ENCODE results near the gene C14orf180.

C14orf180 gene

GRCh38 chr14:104600141-104600643, 20.6 kb downstream of the C14orf180 start:
- H3K9me3 Mint-ChIP-seq, result no peaks in the 10 kb centered on the region
- H3K4me3 Mint-ChIP-seq, result no peak overlapping the region
- no peak overlapping the region for H3K27ac Mint-ChIP-seq
- H3K36me3 Mint-ChIP-seq, result no peaks in the 10 kb centered on the region
- peaks cover 7% of the 10 kb centered on the region for H3K4me1 Mint-ChIP-seq
- H3K27me3 Mint-ChIP-seq, result peaks cover 18% of the 10 kb centered on the region

GRCh38 chr14:104600805-104601204, 21.2 kb downstream of the C14orf180 start:
- Mint-ChIP-seq H3K4me1 (peaks cover 7% of the 10 kb centered on the region), H3K27me3 (peaks cover 20% of the 10 kb centered on the region), H3K4me3 (no peak overlapping the region), H3K9me3 (no peaks in the 10 kb centered on the region), H3K36me3 (no peaks in the 10 kb centered on the region), H3K27ac (no peak overlapping the region)

GRCh38 chr14:104601786-104602185, 22.2 kb downstream of the C14orf180 start:
- no peak overlapping the region for H3K27ac Mint-ChIP-seq
- no peak overlapping the region for H3K4me3 Mint-ChIP-seq
- no peaks in the 10 kb centered on the region for H3K36me3 Mint-ChIP-seq
- H3K9me3 Mint-ChIP-seq, result no peaks in the 10 kb centered on the region
- peaks cover 22% of the 10 kb centered on the region for H3K27me3 Mint-ChIP-seq
- H3K4me1 Mint-ChIP-seq, result peaks cover 7% of the 10 kb centered on the region

- no peaks in the 10 kb centered on the region for H3K9me3 Mint-ChIP-seq
- no peak overlapping the region for H3K4me3 Mint-ChIP-seq
- H3K4me1 Mint-ChIP-seq, result peaks cover 7% of the 10 kb centered on the region
- H3K36me3 Mint-ChIP-seq, result no peaks in the 10 kb centered on the region
- H3K27ac Mint-ChIP-seq, result no peak overlapping the region
- H3K27me3 Mint-ChIP-seq, result peaks cover 25% of the 10 kb centered on the region
Observed at GRCh38 chr14:104602315-104602932, 22.9 kb downstream of the C14orf180 start.

- Mint-ChIP-seq H3K9me3 (no peaks in the 10 kb centered on the region), H3K36me3 (no peaks in the 10 kb centered on the region), H3K4me1 (peaks cover 7% of the 10 kb centered on the region), H3K27ac (no peak overlapping the region), H3K27me3 (peaks cover 27% of the 10 kb centered on the region), H3K4me3 (no peak overlapping the region)
Observed at GRCh38 chr14:104602933-104603325, 23.4 kb downstream of the C14orf180 start.

GRCh38 chr14:104603711-104604401, 24.3 kb downstream of the C14orf180 start:
- Mint-ChIP-seq H3K36me3 (no peaks in the 10 kb centered on the region), H3K27ac (no peak overlapping the region), H3K9me3 (no peaks in the 10 kb centered on the region), H3K4me1 (peaks cover 7% of the 10 kb centered on the region), H3K27me3 (peaks cover 29% of the 10 kb centered on the region), H3K4me3 (no peak overlapping the region)

GRCh38 chr14:104604458-104605449, 25.2 kb downstream of the C14orf180 start, which contains the start of gene TMEM179:
Gene TMEM179, minus strand, starts transcription at chr14:104604772. Its CDS starts 31 bp downstream, at chr14:104604741.
- H3K4me3 Mint-ChIP-seq, result no peak within 1 kb of the TSS
- H3K9me3 Mint-ChIP-seq, result no peaks in the 10 kb centered on the region
- peaks cover 7% of the 10 kb centered on the region for H3K4me1 Mint-ChIP-seq
- H3K27ac Mint-ChIP-seq, result no peak within 1 kb of the TSS
- H3K36me3 Mint-ChIP-seq, result no peaks in the 10 kb centered on the region
- H3K27me3 Mint-ChIP-seq, result peaks cover 33% of the 10 kb centered on the region

GRCh38 chr14:104609666-104610065, 30.1 kb downstream of the C14orf180 start:
- H3K4me1 Mint-ChIP-seq, result no peaks in the 10 kb centered on the region
- no peaks in the 10 kb centered on the region for H3K36me3 Mint-ChIP-seq
- H3K27me3 Mint-ChIP-seq, result peaks cover 26% of the 10 kb centered on the region
- no peak overlapping the region for H3K4me3 Mint-ChIP-seq
- no peak overlapping the region for H3K27ac Mint-ChIP-seq
- H3K9me3 Mint-ChIP-seq, result no peaks in the 10 kb centered on the region

GRCh38 chr14:104610749-104611310, 31.3 kb downstream of the C14orf180 start:
- Mint-ChIP-seq H3K4me3 (no peak overlapping the region), H3K27ac (no peak overlapping the region), H3K9me3 (no peaks in the 10 kb centered on the region), H3K36me3 (no peaks in the 10 kb centered on the region), H3K27me3 (peaks cover 20% of the 10 kb centered on the region), H3K4me1 (no peaks in the 10 kb centered on the region)

GRCh38 chr14:104611881-104612280, 32.3 kb downstream of the C14orf180 start:
- Mint-ChIP-seq H3K27ac (no peak overlapping the region), H3K4me3 (no peak overlapping the region), H3K9me3 (no peaks in the 10 kb centered on the region), H3K36me3 (no peaks in the 10 kb centered on the region), H3K4me1 (no peaks in the 10 kb centered on the region), H3K27me3 (peaks cover 20% of the 10 kb centered on the region)

GRCh38 chr14:104614126-104614812, 34.7 kb downstream of the C14orf180 start:
- no peak overlapping the region for H3K27ac Mint-ChIP-seq
- H3K27me3 Mint-ChIP-seq, result peaks cover 25% of the 10 kb centered on the region

GRCh38 chr14:104624939-104625338, 45.4 kb downstream of the C14orf180 start:
- Mint-ChIP-seq H3K4me3 (no peak overlapping the region), H3K27ac (no peak overlapping the region), H3K9me3 (peaks cover 4% of the 10 kb centered on the region), H3K36me3 (peaks cover 5% of the 10 kb centered on the region), H3K4me1 (no peaks in the 10 kb centered on the region), H3K27me3 (peaks cover 14% of the 10 kb centered on the region)

More at GRCh38 chr14:104614126-104614812, 34.7 kb downstream of the C14orf180 start:
- no peak overlapping the region for H3K4me3 Mint-ChIP-seq
- H3K9me3 Mint-ChIP-seq, result no peaks in the 10 kb centered on the region
- H3K4me1 Mint-ChIP-seq, result no peaks in the 10 kb centered on the region
- peaks cover under 1% of the 10 kb centered on the region for H3K36me3 Mint-ChIP-seq

GRCh38 chr14:104632781-104633180, 53.2 kb downstream of the C14orf180 start:
- no peaks in the 10 kb centered on the region for H3K9me3 Mint-ChIP-seq
- no peaks in the 10 kb centered on the region for H3K4me1 Mint-ChIP-seq
- H3K27ac Mint-ChIP-seq, result no peak overlapping the region
- no peak overlapping the region for H3K4me3 Mint-ChIP-seq
- H3K36me3 Mint-ChIP-seq, result peaks cover 5% of the 10 kb centered on the region
- peaks cover 2% of the 10 kb centered on the region for H3K27me3 Mint-ChIP-seq

GRCh38 chr14:104633276-104634137, 53.9 kb downstream of the C14orf180 start:
- H3K27me3 Mint-ChIP-seq, result peaks cover 2% of the 10 kb centered on the region
- no peak overlapping the region for H3K27ac Mint-ChIP-seq
- peaks cover 3% of the 10 kb centered on the region for H3K36me3 Mint-ChIP-seq
- H3K4me1 Mint-ChIP-seq, result no peaks in the 10 kb centered on the region
- H3K9me3 Mint-ChIP-seq, result no peaks in the 10 kb centered on the region
- no peak overlapping the region for H3K4me3 Mint-ChIP-seq
